Vagina (tissue), 2 donors: ENCODE results near the gene MARCHF9.

Experiments used
- POLR2A ChIP-seq, 2 donors: fragments of 450-650 bp; IDR thresholded peaks; one replicate each; pipeline ENCODE4 v1.6.1; 2017; ENCODE audit warnings: antibody characterized with exemption in 2 of 2, mild to moderate bottlenecking in 2 of 2, moderate library complexity in 2 of 2
- POLR2AphosphoS5 ChIP-seq, 2 donors: sonication (generic); formaldehyde crosslinking; IDR thresholded peaks; one replicate each; pipeline ENCODE4 v1.9.0; 2017; ENCODE audit warnings: antibody characterized with exemption in 2 of 2, mild to moderate bottlenecking in 2 of 2, low read depth in 1 of 2; ENCODE audit not compliant: insufficient read depth in 1 of 2
- TF ChIP-seq, protein P1 (sequence below), 3 experiments: fragments of 450-650 bp in 2 of 3; fragments of 200-600 bp in 1 of 3; sonication (generic) in 1 of 3; IDR thresholded peaks; one replicate each; pipeline ENCODE4 v1.5.1; 2017 to 2019; ENCODE audit warnings: antibody characterized with exemption in 3 of 3, mild to moderate bottlenecking in 2 of 3, moderate library complexity in 2 of 3

DNA sequence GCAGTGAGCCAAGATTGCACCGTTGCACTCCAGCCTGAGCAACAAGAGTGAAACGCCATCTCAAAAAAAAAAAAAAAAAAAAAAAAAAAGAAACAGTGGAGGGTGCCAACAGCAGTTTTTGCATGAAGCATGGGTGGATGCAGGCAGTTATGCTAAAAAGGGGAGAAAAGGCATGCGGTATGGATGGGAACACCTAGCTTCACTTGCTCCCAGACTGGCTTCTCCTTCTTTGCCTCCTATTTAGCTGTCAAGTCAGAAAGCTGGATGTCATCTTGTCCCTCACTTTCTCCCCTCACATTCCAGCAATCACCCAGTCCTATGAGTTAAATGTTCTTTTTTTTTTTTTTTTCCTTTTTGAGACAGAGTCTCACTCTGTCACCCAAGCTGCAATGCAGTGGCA is 20.1 kb downstream of the MARCHF9 start:
- TF ChIP-seq, protein P1, sequence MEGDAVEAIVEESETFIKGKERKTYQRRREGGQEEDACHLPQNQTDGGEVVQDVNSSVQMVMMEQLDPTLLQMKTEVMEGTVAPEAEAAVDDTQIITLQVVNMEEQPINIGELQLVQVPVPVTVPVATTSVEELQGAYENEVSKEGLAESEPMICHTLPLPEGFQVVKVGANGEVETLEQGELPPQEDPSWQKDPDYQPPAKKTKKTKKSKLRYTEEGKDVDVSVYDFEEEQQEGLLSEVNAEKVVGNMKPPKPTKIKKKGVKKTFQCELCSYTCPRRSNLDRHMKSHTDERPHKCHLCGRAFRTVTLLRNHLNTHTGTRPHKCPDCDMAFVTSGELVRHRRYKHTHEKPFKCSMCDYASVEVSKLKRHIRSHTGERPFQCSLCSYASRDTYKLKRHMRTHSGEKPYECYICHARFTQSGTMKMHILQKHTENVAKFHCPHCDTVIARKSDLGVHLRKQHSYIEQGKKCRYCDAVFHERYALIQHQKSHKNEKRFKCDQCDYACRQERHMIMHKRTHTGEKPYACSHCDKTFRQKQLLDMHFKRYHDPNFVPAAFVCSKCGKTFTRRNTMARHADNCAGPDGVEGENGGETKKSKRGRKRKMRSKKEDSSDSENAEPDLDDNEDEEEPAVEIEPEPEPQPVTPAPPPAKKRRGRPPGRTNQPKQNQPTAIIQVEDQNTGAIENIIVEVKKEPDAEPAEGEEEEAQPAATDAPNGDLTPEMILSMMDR (IDR thresholded peaks at IDR 0.05) = no peak
- TF ChIP-seq POLR2A (IDR thresholded peaks at IDR 0.05) (no peak), POLR2AphosphoS5 (IDR thresholded peaks at IDR 0.05; ENCODE audit: insufficient read depth in 1 of 2, low read depth in 1 of 2) (no peak)
